Mesodermal cell (in vitro differentiated cells): ENCODE results near the gene UPK3B. TPM values are rescaled to one million over a fixed set of nuclear protein-coding genes. Genes with fewer than 3 reads are reported as not detected.
"Not testable (repeated sequence)": the region's sequence is repeated elsewhere in the genome, so short reads cannot be mapped to it uniquely, and the experiment has no call there.

ENCODE experiments used
- H3K27ac ChIP-seq: 2 replicates; pipeline ENCODE4 v1.7.0; 2013; ENCODE audit warnings: mild to moderate bottlenecking, low read depth, low read length, moderate library complexity; ENCODE audit not compliant: severe bottlenecking
- H3K36me3 ChIP-seq: 2 replicates; pipeline ENCODE4 v1.7.1; 2013; ENCODE audit warnings: mild to moderate bottlenecking, low read length, moderate library complexity; ENCODE audit not compliant: control insufficient read depth, insufficient read depth
- H3K4me1 ChIP-seq: one replicate; pipeline ENCODE4 v1.7.1; 2013; ENCODE audit warnings: mild to moderate bottlenecking, low read length; ENCODE audit not compliant: insufficient read depth, control insufficient read depth, poor library complexity, severe bottlenecking
- H3K4me3 ChIP-seq: 2 replicates; pipeline ENCODE4 v1.7.0; 2013; ENCODE audit warnings: low read length, control low read depth, mild to moderate bottlenecking; ENCODE audit not compliant: insufficient read depth, poor library complexity, severe bottlenecking; ENCODE audit errors: extremely low read depth
- H3K9me3 ChIP-seq: 2 replicates; pipeline ENCODE4 v1.7.1; 2013; ENCODE audit warnings: mild to moderate bottlenecking, low read length, moderate library complexity; ENCODE audit not compliant: control insufficient read depth
- WGBS, 2 experiments: methylation state at CpG; one replicate each; pipeline ENCODE4 v1.1.5; 2013; ENCODE audit warnings: missing lambda C conversion rate in 2 of 2; ENCODE audit not compliant: insufficient coverage in 2 of 2; 5-methylcytosine and 5-hydroxymethylcytosine counted together
- polyA plus RNA-seq, 2 experiments: library from polyadenylated mRNA; stranded (reverse); fragments of 50-300 nt; gene quantifications; one replicate each; pipeline ENCODE4 v1.2.3, GENCODE V29; 2013

Gene UPK3B
- polyA plus RNA-seq (2013, experiment 1 of 2) = not detected
- polyA plus RNA-seq (2013, experiment 2 of 2) = not detected

DNA sequence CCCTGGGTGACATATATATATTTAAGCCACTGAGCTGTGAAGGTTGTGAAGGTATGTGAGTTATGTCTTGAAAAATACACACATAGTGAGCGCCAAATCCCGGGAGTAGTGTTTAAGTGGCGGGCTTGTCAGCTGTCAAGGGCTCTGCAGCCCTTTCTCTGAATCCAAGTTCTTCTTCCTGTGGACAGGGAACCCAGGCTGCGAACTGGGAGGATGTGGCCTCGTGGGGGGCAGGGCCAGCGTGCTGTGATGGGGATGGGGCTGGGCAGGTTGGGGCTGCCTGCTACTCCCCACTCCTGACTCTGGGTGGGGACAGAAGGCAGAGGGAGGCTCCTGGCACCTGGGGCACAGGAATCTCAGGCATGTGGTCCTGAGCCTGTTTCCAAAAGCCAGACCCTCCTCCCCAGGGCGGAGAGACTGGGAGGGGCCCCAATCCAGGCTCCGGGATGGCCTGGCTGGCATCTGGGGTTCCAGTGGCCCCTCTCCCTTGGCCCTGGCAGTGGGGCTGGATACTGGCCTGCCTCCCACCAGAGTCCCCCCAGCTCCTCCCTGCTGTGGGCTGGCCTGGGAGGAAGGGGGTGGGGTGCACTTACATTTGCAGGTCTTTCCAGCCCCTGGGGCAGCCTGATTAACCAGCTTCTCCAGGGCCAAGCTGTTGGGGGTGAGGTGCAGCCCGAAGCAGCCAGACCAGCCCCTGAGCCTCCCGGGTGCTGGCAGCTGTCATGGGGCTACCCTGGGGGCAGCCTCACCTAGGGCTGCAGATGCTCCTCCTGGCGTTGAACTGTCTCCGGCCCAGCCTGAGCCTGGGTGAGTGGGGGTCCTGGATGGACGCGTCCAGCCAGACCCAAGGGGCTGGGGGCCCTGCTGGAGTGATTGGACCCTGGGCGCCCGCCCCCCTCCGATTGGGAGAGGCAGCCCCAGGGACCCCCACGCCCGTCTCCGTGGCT, at the start of gene UPK3B:
Gene UPK3B, plus strand, starts transcription at position 622 of the 947 bp plus-strand sequence. Its CDS starts 101 bp downstream, at position 723.
- WGBS, 2 experiments = 55 to 56% methylated on average over 11 to 13 of the region's 20 CpGs
- Histone ChIP-seq H3K9me3 (no peaks in the 10 kb centered on the region), H3K36me3 (peaks cover 8% of the 10 kb centered on the region), H3K27ac (peak within 1 kb of the TSS; percentile 36), H3K4me3 (no peak within 1 kb of the TSS), H3K4me1 (peaks cover 8% of the 10 kb centered on the region)

DNA sequence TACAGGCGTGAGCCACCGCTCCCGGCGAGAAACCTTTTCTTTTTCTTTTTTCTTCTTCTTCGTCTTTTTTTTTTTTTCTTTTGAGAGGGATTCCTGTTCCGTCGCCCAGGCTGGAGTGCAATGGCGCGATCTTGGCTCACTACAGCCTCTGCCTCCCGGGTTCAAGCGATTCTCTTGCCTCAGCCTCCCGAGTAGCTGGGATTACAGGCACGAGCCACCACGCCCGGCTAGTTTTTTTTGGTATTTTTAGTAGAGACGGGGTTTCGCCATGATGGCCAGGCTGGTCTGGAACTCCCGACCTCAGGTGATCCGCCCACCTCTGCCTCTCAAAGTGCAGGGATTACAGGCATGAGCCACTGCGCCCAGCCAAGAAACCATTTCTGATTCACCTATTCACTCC, 49.6 kb upstream of the UPK3B start:
- H3K9me3 ChIP-seq = not testable (repeated sequence)
- WGBS, 2 experiments = 88% methylated on average over 10 of the region's 20 CpGs; no CpG with 5 or more reads in 1 of the 2 experiments

GRCh38 chr7:76461464-76462101, 48.8 kb upstream of the UPK3B start, which contains the start of gene DTX2:
TSS of gene DTX2 (plus strand) at chr7:76461709. CDS start at chr7:76480510, 18,801 bp downstream.
- H3K4me3 ChIP-seq = peak within 1 kb of the TSS; percentile 38
- H3K36me3 ChIP-seq, H3K9me3 ChIP-seq, H3K4me1 ChIP-seq, H3K27ac ChIP-seq: not testable (repeated sequence)
- WGBS, 2 experiments = 0% methylated on average over 9 of the region's 54 CpGs; no CpG with 5 or more reads in 1 of the 2 experiments

More for the DNA sequence above, 49.6 kb upstream of the UPK3B start:
- not testable (repeated sequence) for H3K27ac ChIP-seq, H3K36me3 ChIP-seq, H3K4me1 ChIP-seq, H3K4me3 ChIP-seq

DNA sequence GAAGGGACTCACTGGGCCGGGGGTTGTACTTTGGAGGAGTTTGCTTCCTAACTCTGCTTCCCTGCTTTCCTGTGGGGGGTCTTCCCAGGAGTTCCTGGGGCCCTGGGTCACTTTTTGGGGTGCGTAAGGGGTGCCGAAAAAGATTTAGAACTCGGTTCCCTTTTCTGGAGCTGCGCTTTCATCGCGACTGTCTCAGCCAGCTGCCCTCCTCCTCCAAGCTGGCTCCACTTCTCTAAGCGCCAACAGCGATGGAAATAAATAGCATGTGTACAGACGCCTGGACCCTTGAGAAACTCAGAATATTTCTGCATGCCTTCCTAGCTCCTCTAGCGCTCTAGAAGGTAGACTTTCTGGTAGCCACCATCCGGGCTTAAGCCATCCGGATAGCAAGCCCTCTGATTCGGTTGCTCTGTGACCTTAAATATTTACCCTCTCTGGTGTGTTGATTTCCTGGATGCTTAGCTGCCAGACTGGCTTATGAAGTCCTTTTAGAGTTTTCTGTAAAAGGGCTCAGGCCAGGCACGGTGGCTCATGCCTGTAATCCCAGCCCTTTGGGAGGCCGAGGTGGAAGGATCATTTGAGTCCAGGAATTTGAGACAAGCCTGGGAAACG, 48.0 kb upstream of the UPK3B start:
- no CpG with 5 or more reads among the region's 17 CpGs for WGBS, 2 experiments
- not testable (repeated sequence) for H3K27ac ChIP-seq, H3K4me3 ChIP-seq, H3K36me3 ChIP-seq, H3K4me1 ChIP-seq, H3K9me3 ChIP-seq

DNA sequence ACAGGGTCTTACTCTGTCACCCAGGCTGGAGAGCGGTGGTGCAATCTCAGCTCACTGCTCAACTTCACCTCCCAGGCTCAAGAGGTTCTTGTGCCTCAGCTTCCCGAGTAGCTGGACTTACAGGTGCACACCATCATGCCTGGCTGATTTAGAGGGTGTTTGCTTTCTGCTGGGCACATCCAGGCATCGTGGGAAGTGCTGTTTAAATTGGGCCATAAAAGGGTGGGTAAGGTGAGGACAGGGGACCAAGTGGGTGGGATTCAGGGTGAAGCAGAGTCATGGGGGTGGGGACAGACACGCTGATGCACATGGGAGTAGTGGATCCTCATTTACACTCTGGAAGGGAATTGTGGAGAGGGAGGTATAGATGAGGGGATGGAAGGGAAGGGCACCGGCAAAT, 45.4 kb upstream of the UPK3B start:
- H3K36me3 ChIP-seq, H3K27ac ChIP-seq, H3K4me1 ChIP-seq, H3K9me3 ChIP-seq, H3K4me3 ChIP-seq: not testable (repeated sequence)
- 67 to 100% methylated on average over 1 of the region's 5 CpGs for WGBS, 2 experiments

- not testable (repeated sequence) for H3K4me3 ChIP-seq, H3K9me3 ChIP-seq, H3K36me3 ChIP-seq, H3K4me1 ChIP-seq, H3K27ac ChIP-seq
- WGBS, 2 experiments = no CpG with 5 or more reads among the region's 8 CpGs
These were observed 44.4 kb upstream of the UPK3B start for GRCh38 chr7:76465950-76466349.

- H3K4me3 ChIP-seq, H3K9me3 ChIP-seq: not testable (repeated sequence)
- 93 to 94% methylated on average over 4 to 9 of the region's 14 CpGs for WGBS, 2 experiments
These were observed 42.5 kb upstream of the UPK3B start for GRCh38 chr7:76467743-76468404.

DNA sequence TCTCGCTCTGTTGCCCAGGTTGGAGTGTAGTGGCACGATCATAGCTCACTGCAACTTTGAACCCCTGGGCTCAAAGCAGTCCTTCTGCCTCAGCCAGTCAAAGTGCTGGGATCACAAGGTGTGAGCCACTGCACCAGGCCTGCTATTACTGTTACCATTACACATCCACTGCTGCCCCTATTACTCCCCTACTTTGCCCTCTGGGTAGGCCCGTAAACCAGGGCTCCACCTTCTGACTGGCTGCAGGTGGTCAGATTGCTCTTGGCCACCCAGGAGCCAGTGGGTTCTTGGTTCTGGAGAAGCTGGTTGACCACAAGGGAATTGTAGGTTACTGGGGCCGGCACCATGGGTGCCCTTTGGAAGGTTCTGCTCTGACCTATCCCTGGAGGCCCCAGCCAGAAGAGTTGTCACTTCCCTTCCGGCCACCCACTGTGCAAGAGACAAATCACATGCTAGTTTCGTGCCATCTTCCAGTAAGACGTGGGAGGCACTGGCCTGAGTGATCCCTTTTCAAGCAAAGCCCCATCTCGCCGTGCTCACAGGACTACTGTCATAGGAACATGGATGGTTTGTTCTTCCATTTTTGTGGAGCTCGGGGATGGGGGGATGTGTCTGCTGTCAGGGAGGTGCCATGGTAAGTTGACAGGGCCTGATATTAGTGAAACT, 38.7 kb upstream of the UPK3B start:
- not testable (repeated sequence) for H3K4me1 ChIP-seq, H3K9me3 ChIP-seq, H3K27ac ChIP-seq, H3K4me3 ChIP-seq
- WGBS, 2 experiments = 85 to 90% methylated on average over 5 to 7 of the region's 10 CpGs
- peaks cover 11% of the 10 kb centered on the region for H3K36me3 ChIP-seq

More at GRCh38 chr7:76467743-76468404, 42.5 kb upstream of the UPK3B start:
- H3K27ac ChIP-seq, H3K4me1 ChIP-seq, H3K36me3 ChIP-seq: not testable (repeated sequence)

DNA sequence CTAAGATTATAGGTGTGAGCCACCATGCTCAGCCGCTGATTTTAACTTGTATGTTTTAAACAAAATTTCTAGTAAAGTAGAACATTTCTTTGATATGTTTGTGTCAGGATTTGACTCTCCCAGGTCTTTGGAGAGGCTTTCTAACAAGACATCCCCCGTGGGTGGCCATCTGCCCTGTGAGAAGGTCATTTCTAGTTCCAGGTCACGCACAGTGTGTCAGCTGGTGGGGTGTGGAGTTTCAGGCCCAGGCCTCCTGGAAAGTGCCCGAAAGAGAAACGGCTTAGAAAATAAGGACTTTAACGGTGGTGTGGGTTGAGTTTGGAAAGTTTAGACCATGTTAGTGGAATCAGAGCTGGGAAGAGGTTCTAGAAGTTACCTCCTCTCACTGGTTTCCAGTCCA, 37.3 kb upstream of the UPK3B start:
- no CpG with 5 or more reads among the region's 6 CpGs for WGBS, 2 experiments
- H3K4me1 ChIP-seq, H3K4me3 ChIP-seq, H3K27ac ChIP-seq, H3K36me3 ChIP-seq, H3K9me3 ChIP-seq: not testable (repeated sequence)

GRCh38 chr7:76476280-76476679, 34.1 kb upstream of the UPK3B start:
- not testable (repeated sequence) for H3K36me3 ChIP-seq, H3K27ac ChIP-seq, H3K4me1 ChIP-seq, H3K4me3 ChIP-seq, H3K9me3 ChIP-seq
- no CpG with 5 or more reads among the region's 11 CpGs for WGBS, 2 experiments
